OCI-LY7 (cell line): ENCODE measurements around the gene ACADVL.

ENCODE experiments used
- EZH2phosphoT487 ChIP-seq: fragments of 200-600 bp; sonication (generic); IDR thresholded peaks from 2 replicates; pipeline ENCODE4 v1.6.1; 2018; ENCODE audit warnings: low read depth, borderline replicate concordance, mild to moderate bottlenecking, mixed run types, antibody characterized with exemption, low read length, moderate library complexity, mixed read lengths
- TF ChIP-seq, protein P1 (sequence below): fragments of 200-600 bp; sonication (generic); conservative IDR thresholded peaks from 2 replicates; pipeline ENCODE4 v1.5.1; 2014; ENCODE audit warnings: mild to moderate bottlenecking, antibody characterized with exemption, low read length, moderate library complexity, mixed read lengths

DNA sequence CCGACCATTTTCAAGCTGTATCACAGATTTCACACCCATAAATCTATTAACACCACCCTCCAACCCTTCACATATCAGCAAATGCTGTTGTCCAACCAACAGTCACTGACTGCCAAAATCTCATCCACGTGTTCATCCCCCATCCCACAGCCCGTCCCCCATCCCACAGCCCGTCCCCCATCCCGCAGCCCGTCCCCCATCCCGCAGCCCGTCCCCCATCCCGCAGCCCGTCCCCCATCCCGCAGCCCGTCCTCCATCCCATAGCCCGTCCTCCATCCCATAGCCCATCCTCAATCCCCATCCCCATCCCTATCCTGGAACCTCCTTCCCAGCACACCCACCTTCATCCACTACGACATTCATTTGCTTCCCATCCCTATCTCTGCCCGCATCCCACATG is 14.2 kb upstream of the ACADVL start:
- TF ChIP-seq, protein P1, sequence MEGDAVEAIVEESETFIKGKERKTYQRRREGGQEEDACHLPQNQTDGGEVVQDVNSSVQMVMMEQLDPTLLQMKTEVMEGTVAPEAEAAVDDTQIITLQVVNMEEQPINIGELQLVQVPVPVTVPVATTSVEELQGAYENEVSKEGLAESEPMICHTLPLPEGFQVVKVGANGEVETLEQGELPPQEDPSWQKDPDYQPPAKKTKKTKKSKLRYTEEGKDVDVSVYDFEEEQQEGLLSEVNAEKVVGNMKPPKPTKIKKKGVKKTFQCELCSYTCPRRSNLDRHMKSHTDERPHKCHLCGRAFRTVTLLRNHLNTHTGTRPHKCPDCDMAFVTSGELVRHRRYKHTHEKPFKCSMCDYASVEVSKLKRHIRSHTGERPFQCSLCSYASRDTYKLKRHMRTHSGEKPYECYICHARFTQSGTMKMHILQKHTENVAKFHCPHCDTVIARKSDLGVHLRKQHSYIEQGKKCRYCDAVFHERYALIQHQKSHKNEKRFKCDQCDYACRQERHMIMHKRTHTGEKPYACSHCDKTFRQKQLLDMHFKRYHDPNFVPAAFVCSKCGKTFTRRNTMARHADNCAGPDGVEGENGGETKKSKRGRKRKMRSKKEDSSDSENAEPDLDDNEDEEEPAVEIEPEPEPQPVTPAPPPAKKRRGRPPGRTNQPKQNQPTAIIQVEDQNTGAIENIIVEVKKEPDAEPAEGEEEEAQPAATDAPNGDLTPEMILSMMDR, result no peak
- no peak for TF ChIP-seq EZH2phosphoT487
